Esophagus muscularis mucosa (tissue), 4 donors: ENCODE results near the gene TNIP3.
A peak's percentile ranks its signal among the peaks of the same experiment; 100 is the strongest.

Source experiments
- EP300 ChIP-seq: sonication (generic); formaldehyde crosslinking; IDR thresholded peaks from one replicate; pipeline ENCODE4 v1.6.1; 2017; ENCODE audit warnings: antibody characterized with exemption
- POLR2A ChIP-seq: fragments of 450-650 bp; IDR thresholded peaks from one replicate; pipeline ENCODE4 v1.6.1; 2017; ENCODE audit warnings: antibody characterized with exemption, moderate library complexity, mild to moderate bottlenecking, low read depth
- TF ChIP-seq, protein P1 (sequence below), 3 experiments: fragments of 200-600 bp in 2 of 3; fragments of 450-650 bp in 1 of 3; sonication (generic) in 2 of 3; IDR thresholded peaks; one replicate each; pipeline ENCODE4 v1.5.1; 2017 to 2019; ENCODE audit warnings: antibody characterized with exemption in 3 of 3, mild to moderate bottlenecking in 2 of 3, moderate library complexity in 1 of 3

DNA sequence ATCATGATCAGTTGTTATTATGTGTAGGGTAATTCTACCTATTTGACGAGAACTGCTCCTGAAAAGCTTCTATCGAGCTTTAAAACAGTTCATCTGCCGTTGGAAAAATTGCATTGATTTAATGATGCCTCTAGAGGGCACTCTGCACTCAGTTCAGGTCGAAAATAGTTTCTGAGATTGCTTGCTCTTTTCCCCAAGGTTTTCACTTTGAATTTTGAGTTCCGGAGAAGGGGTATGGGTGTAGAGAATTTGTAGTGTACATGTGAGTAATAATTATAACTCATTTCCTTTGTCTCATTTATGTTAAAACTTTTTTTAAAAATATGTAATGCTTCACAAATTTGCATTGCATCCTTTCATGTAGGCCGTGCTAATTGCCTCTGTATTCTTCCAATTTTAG, 28.4 kb upstream of the TNIP3 start:
- TF ChIP-seq, protein P1, sequence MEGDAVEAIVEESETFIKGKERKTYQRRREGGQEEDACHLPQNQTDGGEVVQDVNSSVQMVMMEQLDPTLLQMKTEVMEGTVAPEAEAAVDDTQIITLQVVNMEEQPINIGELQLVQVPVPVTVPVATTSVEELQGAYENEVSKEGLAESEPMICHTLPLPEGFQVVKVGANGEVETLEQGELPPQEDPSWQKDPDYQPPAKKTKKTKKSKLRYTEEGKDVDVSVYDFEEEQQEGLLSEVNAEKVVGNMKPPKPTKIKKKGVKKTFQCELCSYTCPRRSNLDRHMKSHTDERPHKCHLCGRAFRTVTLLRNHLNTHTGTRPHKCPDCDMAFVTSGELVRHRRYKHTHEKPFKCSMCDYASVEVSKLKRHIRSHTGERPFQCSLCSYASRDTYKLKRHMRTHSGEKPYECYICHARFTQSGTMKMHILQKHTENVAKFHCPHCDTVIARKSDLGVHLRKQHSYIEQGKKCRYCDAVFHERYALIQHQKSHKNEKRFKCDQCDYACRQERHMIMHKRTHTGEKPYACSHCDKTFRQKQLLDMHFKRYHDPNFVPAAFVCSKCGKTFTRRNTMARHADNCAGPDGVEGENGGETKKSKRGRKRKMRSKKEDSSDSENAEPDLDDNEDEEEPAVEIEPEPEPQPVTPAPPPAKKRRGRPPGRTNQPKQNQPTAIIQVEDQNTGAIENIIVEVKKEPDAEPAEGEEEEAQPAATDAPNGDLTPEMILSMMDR (IDR thresholded peaks at IDR 0.05): peak; percentile 49 to 73 (median 66)
- TF ChIP-seq POLR2A: no peak
- no peak for TF ChIP-seq EP300
